ENCODE results near the gene UBE2S.

DNA sequence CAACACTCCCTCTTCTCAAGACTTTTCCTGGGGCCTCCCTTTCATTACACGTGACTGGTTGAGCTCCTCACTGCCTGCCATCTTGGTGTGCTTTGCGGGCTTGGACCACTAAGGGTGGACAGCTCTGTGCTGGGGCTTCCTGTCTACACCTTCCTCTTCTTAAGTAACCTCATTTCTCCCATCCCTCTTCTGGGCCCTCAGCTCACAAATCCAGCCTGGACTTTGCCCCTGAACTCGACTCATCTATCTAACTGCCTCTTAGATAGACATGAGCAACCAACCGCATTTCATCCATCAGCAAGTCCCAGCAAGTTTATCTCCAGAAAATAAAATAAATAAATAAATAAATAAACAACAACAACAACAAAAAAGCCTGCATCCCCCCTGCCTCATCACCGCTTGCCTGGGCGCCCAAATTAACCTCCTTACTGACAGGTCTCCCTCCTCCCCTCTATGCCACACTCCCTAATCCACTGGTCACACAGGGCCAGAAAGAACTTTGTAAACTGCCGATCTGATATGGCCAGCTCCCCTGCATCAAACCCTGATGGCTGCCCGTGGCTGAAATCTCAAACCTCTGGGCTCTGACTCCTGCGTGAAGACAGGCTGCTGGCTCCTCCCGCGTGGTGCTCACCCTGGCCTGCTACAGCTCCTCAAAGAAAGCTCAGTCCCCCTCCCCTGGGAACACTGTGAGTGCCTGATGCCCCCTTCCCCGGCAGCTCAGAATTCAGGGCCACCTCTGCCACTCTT is 46.1 kb upstream of the UBE2S start:
- TF ChIP-seq SUZ12 (IDR thresholded peaks at IDR 0.05; ENCODE audit: extremely low read depth, insufficient read depth, insufficient read length) (no peak), YY1 (IDR thresholded peaks at IDR 0.05; ENCODE audit: insufficient read depth, insufficient read length) (no peak), ZNF274 (IDR thresholded peaks at IDR 0.05; ENCODE audit: low read depth, low read length) (no peak)

Data from NT2/D1 (cell line).